Adipose tissue (tissue), 3 donors: ENCODE measurements around the gene TET3. TPM values are rescaled to one million over a fixed set of nuclear protein-coding genes. Genes with fewer than 3 reads are reported as not detected.

Source experiments
- H3K27ac ChIP-seq: one replicate; pipeline ENCODE4 v1.5.1; 2013; ENCODE audit warnings: low read depth, low read length
- WGBS, 3 donors: extraction: QIAGEN DNeasy Blood & Tissue Kit; methylation state at CpG; one replicate each; pipeline ENCODE4 v1.1.7; 2013; 5-methylcytosine and 5-hydroxymethylcytosine counted together
- polyA plus RNA-seq, 3 donors: library from polyadenylated mRNA; stranded (reverse); fragments of 200-250 nt; gene quantifications; one replicate each; pipeline ENCODE4 v1.2.3, GENCODE V29; 2013
- donor health status: healthy with polysubstance abuse.
- donor health status: Bipolar disorder and iron deficiency.
- donor health status: healthy.

TET3 gene
- polyA plus RNA-seq, 3 donors = 1.5 to 2.3 (median 2.0) TPM

GRCh38 chr2:73962798-73963197, 21.9 kb upstream of the TET3 start:
- no peak overlapping the region for H3K27ac ChIP-seq
- 70 to 98% (median 88%) methylated on average over 5 of the region's 5 CpGs for WGBS, 3 donors

GRCh38 chr2:73963385-73964120, 21.2 kb upstream of the TET3 start:
- no peak overlapping the region for H3K27ac ChIP-seq
- WGBS, 3 donors = 73 to 86% (median 74%) methylated on average over 13 of the region's 13 CpGs

- WGBS, 3 donors = 82 to 93% (median 85%) methylated on average over 2 of the region's 2 CpGs
Measured at GRCh38 chr2:73964223-73964622, 20.5 kb upstream of the TET3 start.

GRCh38 chr2:73965053-73965452, 19.7 kb upstream of the TET3 start:
- WGBS, 3 donors = 84 to 96% (median 87%) methylated on average over 3 of the region's 3 CpGs

More at GRCh38 chr2:73964223-73964622, 20.5 kb upstream of the TET3 start:
- no peak overlapping the region for H3K27ac ChIP-seq

GRCh38 chr2:73968357-73968937, 16.3 kb upstream of the TET3 start:
- no peak overlapping the region for H3K27ac ChIP-seq
- WGBS, 3 donors = 90 to 93% (median 93%) methylated on average over 7 to 8 of the region's 8 CpGs

More at GRCh38 chr2:73965053-73965452, 19.7 kb upstream of the TET3 start:
- no peak overlapping the region for H3K27ac ChIP-seq

- no peak overlapping the region for H3K27ac ChIP-seq
- 79 to 88% (median 81%) methylated on average over 4 of the region's 4 CpGs for WGBS, 3 donors
Measured at GRCh38 chr2:73969356-73969755, 15.4 kb upstream of the TET3 start.

GRCh38 chr2:73970141-73970803, 14.4 kb upstream of the TET3 start:
- 48 to 86% (median 51%) methylated on average over 6 of the region's 6 CpGs for WGBS, 3 donors
- H3K27ac ChIP-seq = no peak overlapping the region

- WGBS, 3 donors = 14 to 24% (median 16%) methylated on average over 7 of the region's 7 CpGs
- no peak overlapping the region for H3K27ac ChIP-seq
Measured at GRCh38 chr2:73970850-73971471, 13.7 kb upstream of the TET3 start.

GRCh38 chr2:73971722-73972121, 13.0 kb upstream of the TET3 start:
- H3K27ac ChIP-seq = no peak overlapping the region
- WGBS, 3 donors = 58 to 74% (median 65%) methylated on average over 3 of the region's 3 CpGs

GRCh38 chr2:73972846-73973245, 11.9 kb upstream of the TET3 start:
- H3K27ac ChIP-seq = no peak overlapping the region
- 56 to 81% (median 60%) methylated on average over 3 of the region's 3 CpGs for WGBS, 3 donors

- no peak overlapping the region for H3K27ac ChIP-seq
- WGBS, 3 donors = 91 to 93% (median 91%) methylated on average over 3 of the region's 3 CpGs
Measured at GRCh38 chr2:73975731-73976130, 9.0 kb upstream of the TET3 start.

GRCh38 chr2:73976803-73977202, 7.9 kb upstream of the TET3 start:
- WGBS, 3 donors = 88 to 100% (median 88%) methylated on average over 1 of the region's 1 CpG
- H3K27ac ChIP-seq = no peak overlapping the region

GRCh38 chr2:73977466-73977865, 7.2 kb upstream of the TET3 start:
- H3K27ac ChIP-seq = no peak overlapping the region
- WGBS, 3 donors = 94 to 98% (median 96%) methylated on average over 2 of the region's 2 CpGs

- 30 to 56% (median 45%) methylated on average over 5 of the region's 5 CpGs for WGBS, 3 donors
- H3K27ac ChIP-seq = no peak overlapping the region
Measured at GRCh38 chr2:73979021-73979420, 5.7 kb upstream of the TET3 start.

- 20 to 51% (median 22%) methylated on average over 3 of the region's 3 CpGs for WGBS, 3 donors
- H3K27ac ChIP-seq = no peak overlapping the region
Measured at GRCh38 chr2:73979686-73980085, 5.0 kb upstream of the TET3 start.

GRCh38 chr2:73980566-73980965, 4.1 kb upstream of the TET3 start:
- 30 to 75% (median 70%) methylated on average over 2 of the region's 2 CpGs for WGBS, 3 donors
- no peak overlapping the region for H3K27ac ChIP-seq

GRCh38 chr2:73981081-73982001, 3.4 kb upstream of the TET3 start:
- WGBS, 3 donors = 13 to 18% (median 13%) methylated on average over 31 of the region's 31 CpGs
- no peak overlapping the region for H3K27ac ChIP-seq

GRCh38 chr2:73982140-73982617, 2.5 kb upstream of the TET3 start:
- 39 to 66% (median 61%) methylated on average over 7 of the region's 7 CpGs for WGBS, 3 donors
- no peak overlapping the region for H3K27ac ChIP-seq
